Astrocyte of the cerebellum (primary cell): Measurements from ENCODE around the gene OLFML2A.
A peak's percentile ranks its signal among the peaks of the same experiment; 100 is the strongest.

Source experiments
- DNase-seq: peaks from one replicate; pipeline ENCODE4 v3.0.0-alpha.2; 2011; ENCODE audit warnings: low read depth
- H3K4me3 ChIP-seq: 2 replicates; pipeline ENCODE4 v1.5.1; 2011; ENCODE audit warnings: mild to moderate bottlenecking, low read depth, low read length, moderate library complexity
- CTCF ChIP-seq: IDR thresholded peaks from 2 replicates; pipeline ENCODE4 v1.5.1; 2012; ENCODE audit warnings: low read length, low read depth, moderate library complexity, mild to moderate bottlenecking; ENCODE audit errors: missing control alignments
- in situ Hi-C: cut with HindIII; loops from 2 replicates; pipeline ENCODE4 v1.10.0; 2017; ENCODE audit warnings: low sequenced_read_pairs

OLFML2A gene

GRCh38 chr9:124855944-124856765 is 79.2 kb downstream of the OLFML2A start:
- in situ Hi-C loops, result no loop called here
- H3K4me3 ChIP-seq, result no peak overlapping the region
- no peak for DNase-seq
- peak; percentile 56 for TF ChIP-seq CTCF

DNA sequence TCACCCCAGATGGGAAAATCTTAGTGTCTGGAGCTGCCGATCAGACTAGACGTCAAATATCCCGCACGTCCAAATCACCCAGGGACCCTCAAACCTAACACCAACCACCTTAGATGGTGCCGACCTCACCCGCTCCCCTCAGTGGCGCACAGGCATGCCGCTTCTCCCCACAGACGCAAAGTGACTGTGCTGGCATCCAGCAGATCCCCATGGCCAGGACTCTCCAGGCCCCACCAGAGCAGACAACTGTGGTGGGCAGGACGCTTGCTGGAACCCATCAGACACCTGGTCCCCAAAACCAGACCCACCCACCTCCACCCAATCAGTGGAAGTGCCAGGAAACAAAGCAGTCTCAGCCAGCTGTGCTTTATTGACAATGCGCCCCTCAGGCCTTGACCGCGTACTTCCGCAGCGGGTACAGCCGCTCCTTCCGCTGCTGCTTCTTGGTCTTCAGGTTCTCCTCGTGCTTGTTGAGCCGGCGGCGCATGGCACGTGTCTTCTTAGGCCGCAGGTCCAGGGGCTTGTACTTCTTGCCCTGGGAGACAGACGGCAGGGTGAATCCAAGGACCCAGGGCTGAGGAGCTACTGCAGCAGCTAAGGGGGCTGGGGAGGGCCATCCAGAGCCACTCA is 80.7 kb downstream of the OLFML2A start:
- TF ChIP-seq CTCF, result no peak
- in situ Hi-C loops, result no loop called here
- no peak overlapping the region for H3K4me3 ChIP-seq
- no peak for DNase-seq

DNA sequence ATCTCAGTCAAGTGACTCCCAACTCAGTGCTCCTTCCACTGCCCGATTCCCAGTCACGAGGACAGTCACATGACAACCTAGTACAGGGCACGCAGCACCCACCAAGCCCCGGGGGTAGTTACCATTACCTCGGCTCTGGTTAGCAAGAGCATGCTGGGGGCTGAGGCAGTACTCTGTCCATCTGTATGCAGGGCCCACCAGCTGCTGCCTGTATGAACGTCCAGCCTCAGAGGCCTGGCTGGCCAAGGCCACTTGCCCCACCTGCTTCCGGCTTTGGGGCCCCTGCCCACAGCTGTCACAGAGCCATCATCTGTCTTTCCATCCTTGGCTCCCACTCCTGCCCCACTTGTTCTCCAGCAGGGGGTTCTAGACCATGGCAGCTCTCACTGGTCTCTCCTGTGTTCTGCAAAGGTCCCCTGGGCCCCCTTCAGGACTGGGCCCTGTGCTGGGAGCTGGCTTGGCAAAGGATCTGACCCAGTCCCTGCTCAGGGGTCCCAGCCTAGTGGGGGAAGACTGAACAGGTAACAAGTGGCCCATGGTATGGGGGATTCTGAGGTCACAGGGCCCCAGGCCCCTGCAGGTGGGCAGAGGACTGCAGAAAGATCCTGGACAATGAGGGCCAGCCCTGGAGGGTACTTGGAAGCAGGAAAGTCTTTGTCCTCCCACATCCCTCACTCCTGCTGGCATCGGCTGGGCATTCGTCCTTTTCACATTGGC is 81.6 kb downstream of the OLFML2A start:
- peak; percentile 12 for TF ChIP-seq CTCF
- DNase-seq, result no peak
- no peak overlapping the region for H3K4me3 ChIP-seq
- in situ Hi-C loops, result no loop called here

GRCh38 chr9:124859803-124860581 is 83.1 kb downstream of the OLFML2A start:
- in situ Hi-C loops, result no loop called here
- peak overlapping the region; percentile 92 for H3K4me3 ChIP-seq
- no peak for DNase-seq
- TF ChIP-seq CTCF, result no peak

DNA sequence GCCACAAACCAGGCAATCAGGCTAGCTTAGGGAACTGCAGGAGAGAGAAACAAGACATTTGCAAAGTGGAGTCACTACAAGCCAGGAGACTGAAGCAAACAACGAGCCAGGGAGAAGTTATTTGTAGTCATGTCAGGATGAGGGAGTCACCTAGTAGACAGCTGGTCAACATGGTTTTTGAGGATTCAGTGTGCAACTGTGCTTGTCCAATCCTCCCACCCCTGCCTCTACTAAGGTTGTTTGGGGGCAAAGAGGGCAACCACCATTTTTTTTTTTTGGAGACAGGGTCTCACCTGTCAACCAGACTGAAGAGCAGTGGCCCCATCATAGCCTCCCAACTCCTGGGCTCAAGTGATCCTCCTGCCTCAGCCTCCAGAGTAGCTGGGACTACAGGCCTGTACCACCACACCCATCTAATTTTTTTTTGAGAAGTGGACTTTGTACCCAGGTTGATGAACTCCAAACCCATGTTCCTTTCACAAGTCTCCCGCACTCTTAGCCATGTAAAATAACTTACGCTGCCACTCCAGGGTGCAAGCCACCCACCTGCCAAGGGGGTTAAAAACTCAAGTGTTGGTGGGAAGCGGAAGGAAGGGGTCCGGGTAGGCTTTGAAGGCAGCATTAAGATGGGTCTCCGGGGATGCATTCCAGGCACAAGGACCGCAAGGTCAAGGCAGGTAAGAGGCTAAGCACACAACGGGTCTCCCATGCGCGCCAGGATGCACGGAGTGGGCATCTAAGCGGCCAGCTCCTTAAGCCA is 83.8 kb downstream of the OLFML2A start:
- no peak for TF ChIP-seq CTCF
- in situ Hi-C loops, result no loop called here
- DNase-seq, result no peak
- H3K4me3 ChIP-seq, result peak overlapping the region; percentile 92
